IPS DF 19.7 (cell line): ENCODE results near the gene R3HDM2.

ENCODE experiments used
- DNase-seq: peaks from one replicate; pipeline ENCODE4 v3.0.0-alpha.2; 2013; ENCODE audit warnings: low read depth, low spot score

The R3HDM2 gene

GRCh38 chr12:57230381-57231155 lies 200.3 kb downstream of the R3HDM2 start:
- DNase-seq, result no peak

- DNase-seq, result peak; percentile 94
Observed at GRCh38 chr12:57229634-57230380, 201.0 kb downstream of the R3HDM2 start, which contains the start of gene SHMT2. TSS of gene SHMT2 (plus strand) at chr12:57229711. CDS start at chr12:57229779, 68 bp downstream.

GRCh38 chr12:57229046-57229633 lies 201.7 kb downstream of the R3HDM2 start:
- DNase-seq, result no peak

- no peak for DNase-seq
Observed at GRCh38 chr12:57227315-57228115, 203.3 kb downstream of the R3HDM2 start.

GRCh38 chr12:57226588-57227314 lies 204.1 kb downstream of the R3HDM2 start:
- DNase-seq, result no peak

- DNase-seq, result no peak
Observed at GRCh38 chr12:57225680-57226210, 205.1 kb downstream of the R3HDM2 start.

GRCh38 chr12:57224973-57225679 lies 205.7 kb downstream of the R3HDM2 start:
- no peak for DNase-seq

- DNase-seq, result no peak
Observed at GRCh38 chr12:57224278-57224972, 206.4 kb downstream of the R3HDM2 start.

GRCh38 chr12:57223191-57224165 lies 207.4 kb downstream of the R3HDM2 start:
- no peak for DNase-seq

- DNase-seq, result no peak
Observed at GRCh38 chr12:57222286-57223190, 208.3 kb downstream of the R3HDM2 start.

- no peak for DNase-seq
Observed at GRCh38 chr12:57221169-57221917, 209.5 kb downstream of the R3HDM2 start.

- DNase-seq, result no peak
Observed at GRCh38 chr12:57220770-57221168, 210.1 kb downstream of the R3HDM2 start.

- no peak for DNase-seq
Observed at GRCh38 chr12:57219993-57220754, 210.7 kb downstream of the R3HDM2 start.

- DNase-seq, result no peak
Observed at GRCh38 chr12:57219205-57219992, 211.4 kb downstream of the R3HDM2 start.
